Measurements from ENCODE around the gene GPR55. TPM values are rescaled to one million over a fixed set of nuclear protein-coding genes. Genes with fewer than 3 reads are reported as not detected.

Gene GPR55
- total RNA-seq, 1 experiment from 2014 or later = not detected

GRCh38 chr2:230929381-230930148 lies 4.5 kb upstream of the GPR55 start:
- intact Hi-C loops (cut with micrococcal nuclease) = no loop called here
- ATAC-seq = no peak
- TF ChIP-seq ZNF274 (IDR thresholded peaks at IDR 0.05; ENCODE audit: low read depth, low read length) (no peak), ZBTB33 (IDR thresholded peaks at IDR 0.05; ENCODE audit: extremely low read depth, insufficient replicate concordance, low read length) (no peak), JUND (IDR thresholded peaks at IDR 0.05) (no peak), EGR1 (IDR thresholded peaks at IDR 0.05; ENCODE audit: low read depth) (no peak), CBX3 (IDR thresholded peaks at IDR 0.05; ENCODE audit: low read depth) (no peak), RAD21 (IDR thresholded peaks at IDR 0.05; ENCODE audit: low read depth) (no peak), SP1 (IDR thresholded peaks at IDR 0.05; ENCODE audit: low read depth) (no peak), POLR2AphosphoS5 (IDR thresholded peaks at IDR 0.05; ENCODE audit: low read depth, low read length) (no peak), FOSL1 (IDR thresholded peaks at IDR 0.05; ENCODE audit: low read depth) (no peak), CTCF (IDR thresholded peaks at IDR 0.05 in 2 of 3, conservative IDR thresholded peaks at IDR 0.05 in 1 of 3; ENCODE audit: borderline replicate concordance in 1 of 3, insufficient read depth in 1 of 3, low read depth in 2 of 3, low read length in 2 of 3) (no peak), CEBPB (IDR thresholded peaks at IDR 0.05; ENCODE audit: low read depth) (no peak), YY1 (IDR thresholded peaks at IDR 0.05; ENCODE audit: extremely low read depth, insufficient replicate concordance, low read depth, low read length) (no peak), ZFX (IDR thresholded peaks at IDR 0.05) (no peak), SIN3A (IDR thresholded peaks at IDR 0.05; ENCODE audit: low read depth) (no peak), MAX (IDR thresholded peaks at IDR 0.05) (no peak), EZH2 (IDR thresholded peaks at IDR 0.05) (no peak), ELF1 (IDR thresholded peaks at IDR 0.05; ENCODE audit: borderline replicate concordance, low read depth) (no peak)
- Histone ChIP-seq H3K27me3 (ENCODE audit: insufficient read depth, low read length) (no peaks in the 10 kb centered on the region), H3K27ac (ENCODE audit: low read depth, low read length) (no peak overlapping the region), H3K36me3 (ENCODE audit: control insufficient read depth in 1 of 2, insufficient read depth in 2 of 2, low read length in 2 of 2) (no peaks in the 10 kb centered on the region), H2AFZ (ENCODE audit: low read depth, low read length, poor library complexity, severe bottlenecking) (no peak overlapping the region), H3K9me2 (ENCODE audit: insufficient read depth) (no peaks in the 10 kb centered on the region), H3K9ac (ENCODE audit: low read length) (no peak overlapping the region), H3K4me1 (ENCODE audit: control insufficient read depth in 1 of 2, insufficient read depth in 2 of 2, low read length in 2 of 2) (no peaks in the 10 kb centered on the region), H3K79me2 (ENCODE audit: insufficient read depth, low read length) (no peaks in the 10 kb centered on the region), H4K20me1 (ENCODE audit: insufficient read depth) (no peaks in the 10 kb centered on the region), H3K9me3 (ENCODE audit: control insufficient read depth in 1 of 2, insufficient read depth in 1 of 2, low read depth in 1 of 2, low read length in 2 of 2) (no peaks in the 10 kb centered on the region), H3K4me3 (replicated peaks in 1 of 2; ENCODE audit: low read depth in 1 of 2, low read length in 2 of 2) (no peak overlapping the region), H3K4me2 (ENCODE audit: low read length) (no peak overlapping the region)
- ChIA-PET CTCF (no interaction called here), POLR2A (no interaction called here), RAD21 (ENCODE audit: low non-redundant PET in 1 of 2, low total read pairs in 2 of 2, uncharacterized antibody in 2 of 2, unreplicated experiment in 2 of 2) (no interaction called here)
- no TSS peak for BruUV-seq (replicated peaks)
- DNase-seq (ENCODE audit: low read depth, low spot score) = no peak

Data from HCT116 (cell line).